Neural cell (in vitro differentiated cells): ENCODE measurements around the gene CCNG2. TPM values are rescaled to one million over a fixed set of nuclear protein-coding genes. Genes with fewer than 3 reads are reported as not detected.

Source experiments
- H2AFZ ChIP-seq: fragments of 200-600, 300-800 bp; sonication (generic), shearing (Covaris generic); 2 replicates; pipeline ENCODE4 v1.6.0; 2014; ENCODE audit warnings: low read depth, mild to moderate bottlenecking, antibody characterized with exemption, low read length, moderate library complexity
- H3F3A ChIP-seq: fragments of 200-600 bp; shearing (Covaris generic); 2 replicates; pipeline ENCODE4 v1.6.1; 2016; ENCODE audit warnings: mild to moderate bottlenecking, moderate library complexity, mixed read lengths, antibody characterized with exemption, low read length; ENCODE audit not compliant: insufficient read depth, poor library complexity, severe bottlenecking
- H3K27ac ChIP-seq: fragments of 200-600, 300-800 bp; sonication (generic), shearing (Covaris generic); 2 replicates; pipeline ENCODE4 v1.5.1; 2014; ENCODE audit warnings: mild to moderate bottlenecking, low read length, moderate library complexity
- H3K27me3 ChIP-seq: fragments of 300-800, 200-600 bp; sonication (generic), shearing (Covaris generic); 2 replicates; pipeline ENCODE4 v1.6.0; 2014; ENCODE audit warnings: mild to moderate bottlenecking, low read depth, low read length, moderate library complexity; ENCODE audit not compliant: insufficient read depth
- H3K36me3 ChIP-seq: fragments of 300-800, 200-600 bp; sonication (generic), shearing (Covaris generic); 2 replicates; pipeline ENCODE4 v1.5.1; 2014; ENCODE audit warnings: mild to moderate bottlenecking, antibody characterized with exemption, low read length, moderate library complexity; ENCODE audit not compliant: insufficient read depth
- H3K4me2 ChIP-seq: fragments of 300-800, 200-600 bp; sonication (generic), shearing (Covaris generic); 2 replicates; pipeline ENCODE4 v1.6.0; 2014; ENCODE audit warnings: mild to moderate bottlenecking, low read length
- H3K4me3 ChIP-seq: fragments of 300-800, 200-600 bp; sonication (generic), shearing (Covaris generic); 2 replicates; pipeline ENCODE4 v1.5.1; 2014; ENCODE audit warnings: mild to moderate bottlenecking, low read length, moderate library complexity
- H3K79me2 ChIP-seq: fragments of 200-600 bp; shearing (Covaris generic); replicated peaks from 2 replicates; pipeline ENCODE4 v1.6.0; 2014; ENCODE audit warnings: mild to moderate bottlenecking, low read length, moderate library complexity; ENCODE audit not compliant: insufficient read depth
- H3K9ac ChIP-seq: fragments of 300-800, 200-600 bp; sonication (generic), shearing (Covaris generic); 2 replicates; pipeline ENCODE4 v1.6.1; 2016; ENCODE audit warnings: mild to moderate bottlenecking, low read length, mixed read lengths
- H3K9me2 ChIP-seq: fragments of 200-600 bp; shearing (Covaris generic); 2 replicates; pipeline ENCODE4 v1.6.1; 2016; ENCODE audit warnings: mild to moderate bottlenecking, low read length, mixed read lengths; ENCODE audit not compliant: insufficient read depth
- H3K9me3 ChIP-seq: fragments of 200-600, 300-800 bp; sonication (generic), shearing (Covaris generic); 2 replicates; pipeline ENCODE4 v1.6.1; 2016; ENCODE audit warnings: mild to moderate bottlenecking, mixed run types, low read length, moderate library complexity, mixed read lengths
- H4K20me1 ChIP-seq: fragments of 200-600 bp; shearing (Covaris generic); 2 replicates; pipeline ENCODE4 v1.6.1; 2016; ENCODE audit warnings: mild to moderate bottlenecking, mixed run types; ENCODE audit not compliant: insufficient read depth
- EP300 ChIP-seq: fragments of 450-650 bp; conservative IDR thresholded peaks from 2 replicates; pipeline ENCODE4 v1.6.1; 2014; ENCODE audit warnings: antibody characterized with exemption, mild to moderate bottlenecking, moderate library complexity; ENCODE audit not compliant: poor library complexity, severe bottlenecking
- EZH2 ChIP-seq: fragments of 200-600, 300-800 bp; shearing (Covaris generic), sonication (generic); IDR thresholded peaks from 2 replicates; pipeline ENCODE4 v1.6.1; 2014; ENCODE audit warnings: antibody characterized with exemption, low read length, borderline replicate concordance, mild to moderate bottlenecking; ENCODE audit not compliant: insufficient read depth, poor library complexity, severe bottlenecking
- MXI1 ChIP-seq: fragments of 450-650 bp; conservative IDR thresholded peaks from 2 replicates; pipeline ENCODE4 v1.6.1; 2014; ENCODE audit warnings: antibody characterized with exemption, mild to moderate bottlenecking; ENCODE audit not compliant: poor library complexity, severe bottlenecking
- POLR2AphosphoS5 ChIP-seq: IDR thresholded peaks from 2 replicates; pipeline ENCODE4 v1.6.1; 2012
- RAD21 ChIP-seq: fragments of 450-650 bp; conservative IDR thresholded peaks from 2 replicates; pipeline ENCODE4 v1.6.1; 2014; ENCODE audit warnings: antibody characterized with exemption, mild to moderate bottlenecking, moderate library complexity
- REST ChIP-seq: IDR thresholded peaks from 2 replicates; pipeline ENCODE4 v1.6.1; 2012; ENCODE audit warnings: borderline replicate concordance
- SMC3 ChIP-seq: fragments of 450-650 bp; conservative IDR thresholded peaks from 2 replicates; pipeline ENCODE4 v1.6.1; 2014; ENCODE audit warnings: antibody characterized with exemption, mild to moderate bottlenecking, moderate library complexity; ENCODE audit not compliant: poor library complexity
- TAF1 ChIP-seq: IDR thresholded peaks from 2 replicates; pipeline ENCODE4 v1.6.1; 2012; ENCODE audit warnings: low read depth
- polyA plus RNA-seq: library from polyadenylated mRNA; depleted of rRNA; stranded (reverse); fragments of >200 nt; gene quantifications from 2 replicates; pipeline ENCODE4 v1.2.3, GENCODE V29; 2014
- TF ChIP-seq, protein P1 (sequence below): fragments of 450-650 bp; IDR thresholded peaks from 2 replicates; pipeline ENCODE4 v1.5.1; 2014; ENCODE audit warnings: antibody characterized with exemption, mild to moderate bottlenecking, moderate library complexity; ENCODE audit not compliant: poor library complexity, severe bottlenecking

CCNG2 gene
- polyA plus RNA-seq, 1 donor from 2014 or later, result 132 TPM

DNA sequence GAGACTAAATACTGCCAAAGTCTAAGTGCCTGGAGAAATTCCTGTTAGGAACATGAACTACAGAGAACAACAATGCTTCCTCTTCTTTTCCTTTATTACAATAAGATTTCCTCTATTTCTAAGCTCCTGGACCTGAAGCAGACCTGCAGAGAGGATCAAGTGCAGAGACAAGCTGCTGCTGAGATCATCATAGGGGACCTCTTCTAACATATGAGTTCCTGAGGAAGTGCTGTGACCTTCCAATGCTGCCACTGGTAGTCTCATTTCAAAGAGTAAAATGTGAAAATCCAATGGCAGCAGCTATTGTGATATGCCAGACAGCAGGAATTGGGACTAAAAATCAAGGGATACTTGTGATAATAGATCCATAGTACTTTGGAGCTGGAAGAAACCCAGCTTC, 28.0 kb downstream of the CCNG2 start:
- H3F3A ChIP-seq, result no peaks in the 10 kb centered on the region
- H3K9me3 ChIP-seq, result no peaks in the 10 kb centered on the region
- no peaks in the 10 kb centered on the region for H3K9me2 ChIP-seq
- no peaks in the 10 kb centered on the region for H3K36me3 ChIP-seq
- H3K4me3 ChIP-seq, result no peak overlapping the region
- H4K20me1 ChIP-seq, result no peaks in the 10 kb centered on the region
- no peak overlapping the region for H3K9ac ChIP-seq
- no peaks in the 10 kb centered on the region for H3K27me3 ChIP-seq
- TF ChIP-seq EP300, result no peak
- no peak for TF ChIP-seq SMC3
- no peak overlapping the region for H2AFZ ChIP-seq
- H3K27ac ChIP-seq, result no peak overlapping the region
- H3K4me2 ChIP-seq, result no peak overlapping the region
- H3K79me2 ChIP-seq, result no peaks in the 10 kb centered on the region

GRCh38 chr4:77185686-77186085, 28.7 kb downstream of the CCNG2 start:
- Histone ChIP-seq H3K9me3 (no peaks in the 10 kb centered on the region), H3K27me3 (no peaks in the 10 kb centered on the region), H3K4me2 (no peak overlapping the region), H3K9ac (no peak overlapping the region), H3K9me2 (no peaks in the 10 kb centered on the region), H3K79me2 (no peaks in the 10 kb centered on the region), H3K36me3 (no peaks in the 10 kb centered on the region), H3K27ac (no peak overlapping the region), H3K4me3 (no peak overlapping the region), H2AFZ (no peak overlapping the region), H4K20me1 (no peaks in the 10 kb centered on the region), H3F3A (no peaks in the 10 kb centered on the region)
- no peak for TF ChIP-seq REST
- TF ChIP-seq SMC3, result no peak
- TF ChIP-seq, protein P1, sequence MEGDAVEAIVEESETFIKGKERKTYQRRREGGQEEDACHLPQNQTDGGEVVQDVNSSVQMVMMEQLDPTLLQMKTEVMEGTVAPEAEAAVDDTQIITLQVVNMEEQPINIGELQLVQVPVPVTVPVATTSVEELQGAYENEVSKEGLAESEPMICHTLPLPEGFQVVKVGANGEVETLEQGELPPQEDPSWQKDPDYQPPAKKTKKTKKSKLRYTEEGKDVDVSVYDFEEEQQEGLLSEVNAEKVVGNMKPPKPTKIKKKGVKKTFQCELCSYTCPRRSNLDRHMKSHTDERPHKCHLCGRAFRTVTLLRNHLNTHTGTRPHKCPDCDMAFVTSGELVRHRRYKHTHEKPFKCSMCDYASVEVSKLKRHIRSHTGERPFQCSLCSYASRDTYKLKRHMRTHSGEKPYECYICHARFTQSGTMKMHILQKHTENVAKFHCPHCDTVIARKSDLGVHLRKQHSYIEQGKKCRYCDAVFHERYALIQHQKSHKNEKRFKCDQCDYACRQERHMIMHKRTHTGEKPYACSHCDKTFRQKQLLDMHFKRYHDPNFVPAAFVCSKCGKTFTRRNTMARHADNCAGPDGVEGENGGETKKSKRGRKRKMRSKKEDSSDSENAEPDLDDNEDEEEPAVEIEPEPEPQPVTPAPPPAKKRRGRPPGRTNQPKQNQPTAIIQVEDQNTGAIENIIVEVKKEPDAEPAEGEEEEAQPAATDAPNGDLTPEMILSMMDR, result no peak
- no peak for TF ChIP-seq TAF1
- TF ChIP-seq RAD21, result no peak
- no peak for TF ChIP-seq EZH2
- TF ChIP-seq POLR2AphosphoS5, result no peak
- no peak for TF ChIP-seq MXI1
- no peak for TF ChIP-seq EP300

GRCh38 chr4:77187322-77187721, 30.3 kb downstream of the CCNG2 start:
- Histone ChIP-seq H3K4me3 (no peak overlapping the region), H3K36me3 (no peaks in the 10 kb centered on the region), H3K9ac (no peak overlapping the region), H3F3A (no peaks in the 10 kb centered on the region), H3K79me2 (no peaks in the 10 kb centered on the region), H2AFZ (no peak overlapping the region), H3K9me3 (no peaks in the 10 kb centered on the region), H4K20me1 (no peaks in the 10 kb centered on the region), H3K9me2 (no peaks in the 10 kb centered on the region), H3K4me2 (no peak overlapping the region), H3K27ac (no peak overlapping the region), H3K27me3 (no peaks in the 10 kb centered on the region)
- TF ChIP-seq SMC3 (no peak), TAF1 (no peak), MXI1 (no peak), RAD21 (no peak), POLR2AphosphoS5 (no peak), EZH2 (no peak)
- TF ChIP-seq, protein P1, result no peak
